Vagina (tissue), 2 donors: ENCODE results near the gene ADAMTS12. TPM values are rescaled to one million over a fixed set of nuclear protein-coding genes. Genes with fewer than 3 reads are reported as not detected.

Experiments used
- DNase-seq, 2 donors: peaks; one replicate each; pipeline ENCODE4 v3.0.0-alpha.2; 2017; ENCODE audit errors: extremely low spot score in 2 of 2
- H3K27ac ChIP-seq: fragments of 200-600 bp; sonication (generic); one replicate; pipeline ENCODE4 v1.5.1; 2019
- H3K27me3 ChIP-seq: fragments of 200-600 bp; sonication (generic); one replicate; pipeline ENCODE4 v1.5.1; 2019
- H3K36me3 ChIP-seq, 2 donors: fragments of 200-600 bp; sonication (generic); one replicate each; pipeline ENCODE4 v1.5.1; 2017 to 2019
- H3K4me1 ChIP-seq: fragments of 200-600 bp; sonication (generic); one replicate; pipeline ENCODE4 v1.5.1; 2019
- H3K4me3 ChIP-seq, 2 donors: fragments of 200-600 bp; sonication (generic); 1 replicate in 1 of 2; 2 replicates in 1 of 2; pipeline ENCODE4 v1.5.1; 2016 to 2019
- H3K9me3 ChIP-seq: fragments of 200-600 bp; sonication (generic); one replicate; pipeline ENCODE4 v1.5.1; 2019
- POLR2A ChIP-seq, 2 donors: fragments of 450-650 bp; IDR thresholded peaks; one replicate each; pipeline ENCODE4 v1.6.1; 2017; ENCODE audit warnings: antibody characterized with exemption in 2 of 2, mild to moderate bottlenecking in 2 of 2, moderate library complexity in 2 of 2
- POLR2AphosphoS5 ChIP-seq, 2 donors: sonication (generic); formaldehyde crosslinking; IDR thresholded peaks; one replicate each; pipeline ENCODE4 v1.9.0; 2017; ENCODE audit warnings: antibody characterized with exemption in 2 of 2, mild to moderate bottlenecking in 2 of 2, low read depth in 1 of 2; ENCODE audit not compliant: insufficient read depth in 1 of 2
- intact Hi-C: fragments of 100-400 bp; cut with DNase I; formaldehyde crosslinking; loops from one replicate; pipeline ENCODE4 v1.15.1; 2023
- total RNA-seq: library from RNA; depleted of rRNA; stranded (reverse); fragments of >200 nt; gene quantifications from one replicate; pipeline ENCODE4 v1.2.3, GENCODE V29; 2016
- TF ChIP-seq, protein P1 (sequence below), 3 experiments: fragments of 450-650 bp in 2 of 3; fragments of 200-600 bp in 1 of 3; sonication (generic) in 1 of 3; IDR thresholded peaks; one replicate each; pipeline ENCODE4 v1.5.1; 2017 to 2019; ENCODE audit warnings: antibody characterized with exemption in 3 of 3, mild to moderate bottlenecking in 2 of 3, moderate library complexity in 2 of 3

The ADAMTS12 gene
- total RNA-seq, 1 donor from 2014 or later, result 7.6 TPM

- TF ChIP-seq, protein P1, sequence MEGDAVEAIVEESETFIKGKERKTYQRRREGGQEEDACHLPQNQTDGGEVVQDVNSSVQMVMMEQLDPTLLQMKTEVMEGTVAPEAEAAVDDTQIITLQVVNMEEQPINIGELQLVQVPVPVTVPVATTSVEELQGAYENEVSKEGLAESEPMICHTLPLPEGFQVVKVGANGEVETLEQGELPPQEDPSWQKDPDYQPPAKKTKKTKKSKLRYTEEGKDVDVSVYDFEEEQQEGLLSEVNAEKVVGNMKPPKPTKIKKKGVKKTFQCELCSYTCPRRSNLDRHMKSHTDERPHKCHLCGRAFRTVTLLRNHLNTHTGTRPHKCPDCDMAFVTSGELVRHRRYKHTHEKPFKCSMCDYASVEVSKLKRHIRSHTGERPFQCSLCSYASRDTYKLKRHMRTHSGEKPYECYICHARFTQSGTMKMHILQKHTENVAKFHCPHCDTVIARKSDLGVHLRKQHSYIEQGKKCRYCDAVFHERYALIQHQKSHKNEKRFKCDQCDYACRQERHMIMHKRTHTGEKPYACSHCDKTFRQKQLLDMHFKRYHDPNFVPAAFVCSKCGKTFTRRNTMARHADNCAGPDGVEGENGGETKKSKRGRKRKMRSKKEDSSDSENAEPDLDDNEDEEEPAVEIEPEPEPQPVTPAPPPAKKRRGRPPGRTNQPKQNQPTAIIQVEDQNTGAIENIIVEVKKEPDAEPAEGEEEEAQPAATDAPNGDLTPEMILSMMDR (IDR thresholded peaks at IDR 0.05), result no peak
- Histone ChIP-seq H3K27ac (no peak overlapping the region), H3K27me3 (no peaks in the 10 kb centered on the region), H3K9me3 (no peaks in the 10 kb centered on the region), H3K4me3 (no peak overlapping the region), H3K36me3 (no peaks in the 10 kb centered on the region), H3K4me1 (no peaks in the 10 kb centered on the region)
- DNase-seq, result no peak
- intact Hi-C loops, result no loop called here
Measured at GRCh38 chr5:33769968-33770367, 121.8 kb downstream of the ADAMTS12 start.

- Histone ChIP-seq H3K9me3 (no peaks in the 10 kb centered on the region), H3K27me3 (no peaks in the 10 kb centered on the region), H3K4me1 (no peaks in the 10 kb centered on the region), H3K36me3 (no peaks in the 10 kb centered on the region), H3K27ac (no peak overlapping the region), H3K4me3 (no peak overlapping the region)
- intact Hi-C loops, result no loop called here
- DNase-seq, result no peak
- TF ChIP-seq POLR2AphosphoS5 (IDR thresholded peaks at IDR 0.05; ENCODE audit: insufficient read depth in 1 of 2, low read depth in 1 of 2) (no peak), POLR2A (IDR thresholded peaks at IDR 0.05) (no peak)
- TF ChIP-seq, protein P1 (IDR thresholded peaks at IDR 0.05), result no peak
Measured at GRCh38 chr5:33769196-33769595, 122.6 kb downstream of the ADAMTS12 start.

DNA sequence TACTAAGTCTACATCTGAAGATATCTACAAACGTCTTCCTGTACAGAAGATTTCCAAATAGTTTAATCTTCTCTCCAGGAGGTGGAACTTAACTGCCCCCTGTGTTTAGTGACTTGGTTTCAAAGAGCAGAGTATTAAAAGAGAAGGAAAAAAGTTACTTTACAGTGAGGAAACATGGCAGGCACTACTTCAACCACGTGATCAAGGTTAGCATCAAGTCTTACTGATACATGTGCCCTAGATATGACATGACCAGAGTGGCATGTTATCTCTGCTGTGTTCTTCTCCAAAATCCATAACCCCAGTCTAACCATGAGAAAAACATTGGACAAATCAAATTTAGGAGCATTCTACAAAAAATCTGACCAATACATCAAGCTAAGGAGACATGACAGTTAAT is 125.8 kb downstream of the ADAMTS12 start:
- H3K4me1 ChIP-seq, result no peaks in the 10 kb centered on the region
- TF ChIP-seq, protein P1 (IDR thresholded peaks at IDR 0.05), result no peak
- TF ChIP-seq POLR2AphosphoS5 (IDR thresholded peaks at IDR 0.05; ENCODE audit: insufficient read depth in 1 of 2, low read depth in 1 of 2) (no peak), POLR2A (IDR thresholded peaks at IDR 0.05) (no peak)
- intact Hi-C loops, result no loop called here
- H3K27me3 ChIP-seq, result no peaks in the 10 kb centered on the region
- no peak overlapping the region for H3K27ac ChIP-seq
- no peak overlapping the region for H3K4me3 ChIP-seq
- no peaks in the 10 kb centered on the region for H3K36me3 ChIP-seq
- no peaks in the 10 kb centered on the region for H3K9me3 ChIP-seq
- no peak for DNase-seq

DNA sequence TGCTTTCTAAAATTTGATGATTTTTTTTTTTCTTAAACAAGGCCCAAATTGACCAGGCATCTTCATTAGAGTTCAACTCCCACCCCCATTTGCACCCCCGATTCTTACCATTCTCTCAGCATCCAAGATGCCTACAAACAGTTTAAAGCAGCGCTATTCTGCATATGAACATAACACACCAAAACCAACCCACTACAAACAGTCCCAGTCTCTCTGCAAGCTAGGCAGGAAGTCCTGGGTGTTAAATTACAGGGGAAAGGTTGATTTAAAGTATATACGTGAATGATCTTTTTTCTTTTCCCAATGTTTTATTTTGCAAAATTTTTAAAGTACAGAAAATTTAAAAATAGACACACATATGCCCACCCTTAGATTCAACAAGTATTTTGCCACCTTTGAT is 127.0 kb downstream of the ADAMTS12 start:
- Histone ChIP-seq H3K4me3 (no peak overlapping the region), H3K36me3 (no peaks in the 10 kb centered on the region), H3K9me3 (no peaks in the 10 kb centered on the region), H3K27ac (no peak overlapping the region), H3K4me1 (no peaks in the 10 kb centered on the region), H3K27me3 (no peaks in the 10 kb centered on the region)
- intact Hi-C loops, result no loop called here
- DNase-seq, result no peak
- no peak for TF ChIP-seq POLR2AphosphoS5 (IDR thresholded peaks at IDR 0.05; ENCODE audit: insufficient read depth in 1 of 2, low read depth in 1 of 2)
- TF ChIP-seq POLR2A (IDR thresholded peaks at IDR 0.05), result no peak
- TF ChIP-seq, protein P1 (IDR thresholded peaks at IDR 0.05), result no peak

DNA sequence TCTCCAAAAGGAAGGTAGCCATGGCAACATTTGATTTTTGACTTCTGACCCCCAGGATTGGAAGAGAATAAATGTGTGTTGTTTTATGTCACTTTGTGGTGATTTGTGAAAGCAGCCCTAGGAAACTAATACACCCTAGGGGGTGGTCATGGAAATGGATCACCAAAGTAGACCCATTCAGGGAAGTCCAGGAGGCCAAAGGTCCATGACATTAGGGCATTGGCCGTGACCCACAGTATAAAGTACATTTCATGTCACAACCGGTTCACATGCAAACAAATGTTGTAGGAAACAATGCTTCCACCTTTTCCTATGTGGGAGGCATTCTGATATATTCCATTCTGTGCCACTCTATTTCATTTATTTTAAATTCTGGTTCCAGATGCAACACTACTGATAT is 128.4 kb downstream of the ADAMTS12 start:
- H3K27me3 ChIP-seq, result no peaks in the 10 kb centered on the region
- no peak for DNase-seq
- H3K27ac ChIP-seq, result no peak overlapping the region
- intact Hi-C loops, result no loop called here
- H3K4me1 ChIP-seq, result no peaks in the 10 kb centered on the region
- no peaks in the 10 kb centered on the region for H3K36me3 ChIP-seq
- no peak overlapping the region for H3K4me3 ChIP-seq
- no peaks in the 10 kb centered on the region for H3K9me3 ChIP-seq
- TF ChIP-seq, protein P1 (IDR thresholded peaks at IDR 0.05), result no peak
- TF ChIP-seq POLR2A (IDR thresholded peaks at IDR 0.05) (no peak), POLR2AphosphoS5 (IDR thresholded peaks at IDR 0.05; ENCODE audit: insufficient read depth in 1 of 2, low read depth in 1 of 2) (no peak)
